PC-3 (cell line): ENCODE results near the gene CGB2. TPM values are rescaled to one million over a fixed set of nuclear protein-coding genes. Genes with fewer than 3 reads are reported as not detected.

Experiments used
- ATAC-seq: fragments of 200-7000 bp; cut with Tn5 transposase; 2 replicates; pipeline ENCODE4 v1.9.1; 2020; ENCODE audit warnings: mild to moderate bottlenecking, moderate library complexity
- BruUV-seq: library from RNA; stranded (reverse); fragments of 400-500 nt; replicated peaks from 2 replicates; lab custom pipeline; 2021; lab: Mats Ljungman, UMichigan
- CTCF ChIA-PET: fragments of 300-600 bp; sonication (Branson Sonifier 250); formaldehyde crosslinking; loops from one replicate; lab custom pipeline; 2022; ENCODE audit warnings: antibody characterized with exemption; lab: Charles Lee
- POLR2A ChIA-PET: fragments of 300-600 bp; sonication (Branson Sonifier 250); formaldehyde crosslinking; loops from one replicate; lab custom pipeline; 2022; ENCODE audit warnings: antibody characterized with exemption; ENCODE audit not compliant: unreplicated experiment; lab: Charles Lee
- DNase-seq: peaks from one replicate; pipeline ENCODE4 v3.0.0-alpha.2; 2015
- H2AFZ ChIP-seq: fragments of 300-600 bp; sonication (generic); 2 replicates; pipeline ENCODE4 v1.6.0; 2016; ENCODE audit warnings: antibody characterized with exemption, low read length
- H3F3A ChIP-seq: fragments of 300-600 bp; sonication (generic); one replicate; pipeline ENCODE4 v1.6.0; 2017; ENCODE audit warnings: antibody characterized with exemption, low read length, control low read depth, mild to moderate bottlenecking; ENCODE audit not compliant: unreplicated experiment
- H3K27ac ChIP-seq: fragments of 300-600 bp; sonication (generic); 2 replicates; pipeline ENCODE4 v1.5.1; 2016; ENCODE audit warnings: mild to moderate bottlenecking, low read length
- H3K27me3 ChIP-seq: fragments of 300-600 bp; sonication (generic); 2 replicates; pipeline ENCODE4 v1.6.1; 2016; ENCODE audit warnings: low read length, mixed read lengths
- H3K36me3 ChIP-seq: fragments of 300-600 bp; sonication (generic); 2 replicates; pipeline ENCODE4 v1.6.1; 2016; ENCODE audit warnings: low read depth, mixed run types, low read length, mixed read lengths
- H3K4me1 ChIP-seq: fragments of 300-600 bp; sonication (generic); 2 replicates; pipeline ENCODE4 v1.5.1; 2016; ENCODE audit warnings: low read length; ENCODE audit not compliant: insufficient read depth
- H3K4me2 ChIP-seq: fragments of 300-600 bp; sonication (generic); 2 replicates; pipeline ENCODE4 v1.6.0; 2016; ENCODE audit warnings: low read length
- H3K4me3 ChIP-seq: fragments of 300-600 bp; sonication (generic); 2 replicates; pipeline ENCODE4 v1.5.1; 2016; ENCODE audit warnings: mild to moderate bottlenecking, low read length, mixed read lengths
- H3K79me2 ChIP-seq: fragments of 300-600 bp; sonication (generic); 2 replicates; pipeline ENCODE4 v1.6.1; 2017; ENCODE audit warnings: low read length, mixed read lengths
- H3K9ac ChIP-seq: fragments of 300-600 bp; sonication (generic); 2 replicates; pipeline ENCODE4 v1.6.0; 2016; ENCODE audit warnings: mild to moderate bottlenecking, low read length
- H3K9me2 ChIP-seq: fragments of 300-600 bp; sonication (generic); replicated peaks from 2 replicates; pipeline ENCODE4 v1.6.1; 2016; ENCODE audit warnings: mixed run types, low read length, mixed read lengths
- H3K9me3 ChIP-seq: fragments of 300-600 bp; sonication (generic); 2 replicates; pipeline ENCODE4 v1.6.1; 2016; ENCODE audit warnings: low read length, mixed read lengths
- H4K20me1 ChIP-seq: fragments of 300-600 bp; sonication (generic); 2 replicates; pipeline ENCODE4 v1.6.1; 2016; ENCODE audit warnings: low read length, mixed read lengths
- EZH2 ChIP-seq: fragments of 300-600 bp; sonication (generic); IDR thresholded peaks from one replicate; pipeline ENCODE4 v1.6.1; 2017; ENCODE audit warnings: antibody characterized with exemption, mild to moderate bottlenecking, low read length; ENCODE audit not compliant: unreplicated experiment
- EZH2phosphoT487 ChIP-seq: fragments of 300-600 bp; sonication (generic); IDR thresholded peaks from 2 replicates; pipeline ENCODE4 v1.6.1; 2018; ENCODE audit warnings: mild to moderate bottlenecking, antibody characterized with exemption, low read length, borderline replicate concordance
- intact Hi-C: fragments of 100-400 bp; cut with micrococcal nuclease; formaldehyde crosslinking; loops from 2 replicates; pipeline ENCODE4 v1.9.0; 2023
- total RNA-seq: library from RNA; depleted of rRNA; stranded (reverse); fragments of >200 nt; gene quantifications from 2 replicates; pipeline ENCODE4 v1.2.3, GENCODE V29; 2014
- TF ChIP-seq, protein P1 (sequence below): fragments of 300-600 bp; sonication (generic); conservative IDR thresholded peaks from 2 replicates; pipeline ENCODE4 v1.5.1; 2017; ENCODE audit warnings: antibody characterized with exemption, low read depth, mild to moderate bottlenecking, low read length

CGB2 gene
- total RNA-seq, 1 experiment from 2014 or later: not detected

DNA sequence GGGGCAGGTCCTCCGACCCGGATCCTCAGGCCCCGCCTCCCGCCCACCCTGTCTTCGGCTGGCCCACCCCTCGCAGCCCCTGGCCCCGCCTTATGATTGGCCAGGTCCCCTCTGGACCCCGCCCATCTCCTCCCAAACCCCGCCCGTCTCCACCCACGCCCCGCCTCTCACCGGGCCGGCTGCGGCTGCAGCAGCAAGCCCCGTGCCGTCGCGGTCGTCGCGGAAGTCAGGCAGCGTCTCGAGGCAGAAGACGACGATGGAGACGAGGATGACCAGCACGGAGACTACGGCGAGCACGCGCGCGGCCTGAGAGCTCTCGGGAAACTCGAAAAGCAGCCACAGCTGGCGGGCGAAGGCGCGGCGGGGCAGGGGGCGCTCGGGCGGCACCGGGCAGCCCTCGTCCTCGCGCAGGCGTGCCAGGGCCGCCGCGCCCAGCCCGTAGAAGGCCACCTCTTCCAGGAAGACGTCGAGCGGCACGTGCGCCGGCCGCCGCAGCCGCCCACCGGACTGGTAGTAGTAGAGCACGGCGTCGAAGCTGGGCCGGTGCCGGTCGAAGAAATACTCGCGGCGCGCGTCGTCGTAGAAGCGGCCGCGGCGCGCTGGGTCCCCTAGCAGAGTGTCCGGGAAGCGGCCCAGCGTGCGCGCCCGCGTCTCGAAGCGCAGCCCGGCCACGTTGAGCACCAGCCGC is 40.3 kb downstream of the CGB2 start:
- BruUV-seq: no TSS peak
- DNase-seq: no peak
- TF ChIP-seq EZH2phosphoT487 (no peak), EZH2 (no peak)
- TF ChIP-seq, protein P1, sequence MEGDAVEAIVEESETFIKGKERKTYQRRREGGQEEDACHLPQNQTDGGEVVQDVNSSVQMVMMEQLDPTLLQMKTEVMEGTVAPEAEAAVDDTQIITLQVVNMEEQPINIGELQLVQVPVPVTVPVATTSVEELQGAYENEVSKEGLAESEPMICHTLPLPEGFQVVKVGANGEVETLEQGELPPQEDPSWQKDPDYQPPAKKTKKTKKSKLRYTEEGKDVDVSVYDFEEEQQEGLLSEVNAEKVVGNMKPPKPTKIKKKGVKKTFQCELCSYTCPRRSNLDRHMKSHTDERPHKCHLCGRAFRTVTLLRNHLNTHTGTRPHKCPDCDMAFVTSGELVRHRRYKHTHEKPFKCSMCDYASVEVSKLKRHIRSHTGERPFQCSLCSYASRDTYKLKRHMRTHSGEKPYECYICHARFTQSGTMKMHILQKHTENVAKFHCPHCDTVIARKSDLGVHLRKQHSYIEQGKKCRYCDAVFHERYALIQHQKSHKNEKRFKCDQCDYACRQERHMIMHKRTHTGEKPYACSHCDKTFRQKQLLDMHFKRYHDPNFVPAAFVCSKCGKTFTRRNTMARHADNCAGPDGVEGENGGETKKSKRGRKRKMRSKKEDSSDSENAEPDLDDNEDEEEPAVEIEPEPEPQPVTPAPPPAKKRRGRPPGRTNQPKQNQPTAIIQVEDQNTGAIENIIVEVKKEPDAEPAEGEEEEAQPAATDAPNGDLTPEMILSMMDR: no peak
- Histone ChIP-seq H3K9me2 (no peaks in the 10 kb centered on the region), H3K27me3 (0 out of 2 replicates have a peak, but pooled peaks cover 7% of the 10 kb centered on the region), H3K4me3 (no peak overlapping the region), H3K27ac (no peak overlapping the region), H3K9ac (no peak overlapping the region), H2AFZ (no peak overlapping the region), H3K79me2 (no peaks in the 10 kb centered on the region), H3K4me1 (no peaks in the 10 kb centered on the region), H3K9me3 (no peaks in the 10 kb centered on the region), H3F3A (no peaks in the 10 kb centered on the region), H3K36me3 (no peaks in the 10 kb centered on the region), H3K4me2 (no peak overlapping the region), H4K20me1 (no peaks in the 10 kb centered on the region)
- ATAC-seq: no peak
- POLR2A ChIA-PET: no interaction called here
- intact Hi-C loops: loop anchor here (10.0 kb wide), 1 partner anchor 77 kb away; the partner anchor contains the start of genes GYS1 and RUVBL2
- CTCF ChIA-PET: no interaction called here

DNA sequence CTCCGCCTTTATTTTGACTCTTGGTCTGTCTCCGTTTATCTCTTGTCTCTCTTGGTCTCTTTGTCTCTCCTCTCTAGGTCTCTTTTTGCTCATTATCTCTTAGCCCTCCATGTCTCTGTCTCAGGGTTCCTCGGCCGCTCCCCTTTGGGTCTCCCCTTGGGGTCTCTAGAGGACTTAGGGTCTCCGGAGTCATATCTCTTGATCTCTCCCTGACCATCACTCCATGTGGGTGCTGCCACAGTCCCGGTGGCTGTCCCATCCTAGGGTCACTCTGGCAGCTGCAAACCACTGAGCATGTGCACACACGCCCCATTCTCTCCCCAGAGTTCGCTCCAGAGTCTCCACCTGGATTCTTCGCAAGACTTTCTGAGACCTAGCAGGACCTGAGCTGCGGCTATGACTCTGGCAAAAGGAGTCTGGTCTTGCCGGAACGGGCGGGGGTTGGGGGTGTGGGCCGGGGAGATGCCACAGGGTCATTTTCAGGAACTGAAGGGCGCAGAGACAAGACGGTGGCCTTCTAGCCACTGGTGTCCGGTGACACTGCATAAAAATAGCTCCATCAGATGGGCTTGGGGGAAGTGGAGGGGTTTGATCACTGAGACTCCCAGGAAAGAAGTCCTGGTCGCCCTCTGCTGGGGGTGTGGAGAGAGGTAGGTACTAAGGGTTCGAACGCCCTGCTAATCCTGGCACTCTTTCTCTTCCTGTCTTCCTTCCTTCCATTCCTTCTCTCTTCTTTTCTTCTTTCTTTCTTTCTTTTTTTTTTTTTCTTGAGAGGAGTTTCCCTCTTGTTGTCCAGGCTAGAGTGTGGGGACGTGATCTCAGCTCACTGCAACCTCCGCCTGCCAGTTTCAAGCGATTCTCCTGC is 42.1 kb downstream of the CGB2 start:
- no peaks in the 10 kb centered on the region for H3K36me3 ChIP-seq
- H3K9me3 ChIP-seq: no peaks in the 10 kb centered on the region
- DNase-seq (peak; percentile 57), ATAC-seq (peak; percentile 53)
- H3K4me2 ChIP-seq: peak overlapping the region; percentile 76
- intact Hi-C loops: loop anchor here (10.0 kb wide), 1 partner anchor 79 kb away; the partner anchor contains the start of genes GYS1 and RUVBL2
- no peaks in the 10 kb centered on the region for H3K79me2 ChIP-seq
- no peak overlapping the region for H3K9ac ChIP-seq
- no peaks in the 10 kb centered on the region for H3K9me2 ChIP-seq
- H3K4me3 ChIP-seq: peak overlapping the region; percentile 53; the same call in 1 of the 2 replicates
- CTCF ChIA-PET: interaction anchor here (0.6 to 1.9 kb wide), 6 partner anchors 16 to 125 kb away, joined by 3 to 7 read pairs (median 4); partner anchors contain the start of gene CGB7
- H3F3A ChIP-seq: no peaks in the 10 kb centered on the region
- no peaks in the 10 kb centered on the region for H3K4me1 ChIP-seq
- POLR2A ChIA-PET: interaction anchor here (0.6 kb wide), 2 partner anchors 141 to 399 kb away, joined by 6 read pairs; no protein-coding TSS in a partner anchor
- H4K20me1 ChIP-seq: no peaks in the 10 kb centered on the region
- peak overlapping the region; percentile 67; the same call in 1 of the 2 replicates for H2AFZ ChIP-seq
- TF ChIP-seq, protein P1: peak; percentile 53
- TF ChIP-seq EZH2phosphoT487 (no peak), EZH2 (no peak)
- BruUV-seq: no TSS peak
- 0 out of 2 replicates have a peak, but pooled peaks cover 7% of the 10 kb centered on the region for H3K27me3 ChIP-seq
- no peak overlapping the region for H3K27ac ChIP-seq
